Measurements from ENCODE around the gene CELF2. TPM values are rescaled to one million over a fixed set of nuclear protein-coding genes. Genes with fewer than 3 reads are reported as not detected.

The CELF2 gene
- total RNA-seq, 1 experiment from 2014 or later: 0.07 TPM

GRCh38 chr10:11161096-11161495 is 143.4 kb downstream of the CELF2 start:
- no peak for TF ChIP-seq CTCF (IDR thresholded peaks at IDR 0.05; ENCODE audit: unreplicated experiment)
- CTCF ChIA-PET: no interaction called here
- peak; percentile 1 for DNase-seq (ENCODE audit: unreplicated experiment)
- no peak overlapping the region for H3K27ac Mint-ChIP-seq (ENCODE audit: low read depth, unreplicated experiment)
- POLR2A ChIA-PET: no interaction called here
- no peaks in the 10 kb centered on the region for H3K36me3 Mint-ChIP-seq (ENCODE audit: insufficient read depth, unreplicated experiment)
- H3K4me1 Mint-ChIP-seq (ENCODE audit: insufficient read depth, unreplicated experiment): no peaks in the 10 kb centered on the region
- peaks cover 33% of the 10 kb centered on the region for H3K27me3 Mint-ChIP-seq (ENCODE audit: insufficient read depth, unreplicated experiment)
- peaks cover 7% of the 10 kb centered on the region for H3K9me3 Mint-ChIP-seq (ENCODE audit: unreplicated experiment)
- BruUV-seq (replicated peaks): no TSS peak
- intact Hi-C loops (cut with micrococcal nuclease): no loop called here
- no peak overlapping the region for H3K4me3 Mint-ChIP-seq (ENCODE audit: unreplicated experiment)

- peaks cover 41% of the 10 kb centered on the region for H3K27me3 Mint-ChIP-seq (ENCODE audit: insufficient read depth, unreplicated experiment)
- peaks cover 7% of the 10 kb centered on the region for H3K9me3 Mint-ChIP-seq (ENCODE audit: unreplicated experiment)
- H3K4me3 Mint-ChIP-seq (ENCODE audit: unreplicated experiment): no peak overlapping the region
- POLR2A ChIA-PET: no interaction called here
- no peak overlapping the region for H3K27ac Mint-ChIP-seq (ENCODE audit: low read depth, unreplicated experiment)
- no peaks in the 10 kb centered on the region for H3K4me1 Mint-ChIP-seq (ENCODE audit: insufficient read depth, unreplicated experiment)
- no peak for TF ChIP-seq CTCF (IDR thresholded peaks at IDR 0.05; ENCODE audit: unreplicated experiment)
- CTCF ChIA-PET: no interaction called here
- DNase-seq (ENCODE audit: unreplicated experiment): no peak
- H3K36me3 Mint-ChIP-seq (ENCODE audit: insufficient read depth, unreplicated experiment): no peaks in the 10 kb centered on the region
- no TSS peak for BruUV-seq (replicated peaks)
- intact Hi-C loops (cut with micrococcal nuclease): no loop called here
These were observed 144.2 kb downstream of the CELF2 start for GRCh38 chr10:11161910-11162309.

GRCh38 chr10:11162828-11163599 is 145.3 kb downstream of the CELF2 start:
- CTCF ChIA-PET: no interaction called here
- Mint-ChIP-seq H3K9me3 (ENCODE audit: unreplicated experiment) (peaks cover 7% of the 10 kb centered on the region), H3K27ac (ENCODE audit: low read depth, unreplicated experiment) (no peak overlapping the region), H3K36me3 (ENCODE audit: insufficient read depth, unreplicated experiment) (no peaks in the 10 kb centered on the region), H3K4me3 (ENCODE audit: unreplicated experiment) (no peak overlapping the region), H3K4me1 (ENCODE audit: insufficient read depth, unreplicated experiment) (no peaks in the 10 kb centered on the region), H3K27me3 (ENCODE audit: insufficient read depth, unreplicated experiment) (peaks cover 41% of the 10 kb centered on the region)
- no peak for TF ChIP-seq CTCF (IDR thresholded peaks at IDR 0.05; ENCODE audit: unreplicated experiment)
- intact Hi-C loops (cut with micrococcal nuclease): no loop called here
- no peak for DNase-seq (ENCODE audit: unreplicated experiment)
- POLR2A ChIA-PET: no interaction called here
- BruUV-seq (replicated peaks): no TSS peak

- TF ChIP-seq CTCF (IDR thresholded peaks at IDR 0.05; ENCODE audit: unreplicated experiment): no peak
- Mint-ChIP-seq H3K27me3 (ENCODE audit: insufficient read depth, unreplicated experiment) (peaks cover 41% of the 10 kb centered on the region), H3K9me3 (ENCODE audit: unreplicated experiment) (peaks cover 7% of the 10 kb centered on the region), H3K36me3 (ENCODE audit: insufficient read depth, unreplicated experiment) (no peaks in the 10 kb centered on the region), H3K4me3 (ENCODE audit: unreplicated experiment) (no peak overlapping the region), H3K4me1 (ENCODE audit: insufficient read depth, unreplicated experiment) (no peaks in the 10 kb centered on the region), H3K27ac (ENCODE audit: low read depth, unreplicated experiment) (no peak overlapping the region)
- intact Hi-C loops (cut with micrococcal nuclease): no loop called here
- ChIA-PET CTCF (no interaction called here), POLR2A (no interaction called here)
- DNase-seq (ENCODE audit: unreplicated experiment): no peak
- BruUV-seq (replicated peaks): no TSS peak
These were observed 146.3 kb downstream of the CELF2 start for GRCh38 chr10:11163780-11164550.

All from MCF 10A (cell line).